Liver (tissue), 9 donors: Measurements from ENCODE around the gene ASIC4. TPM values are rescaled to one million over a fixed set of nuclear protein-coding genes. Genes with fewer than 3 reads are reported as not detected.

Source experiments
- DNase-seq: peaks from one replicate; pipeline ENCODE4 v3.0.0-alpha.2; 2017; ENCODE audit warnings: low spot score
- H3K27ac ChIP-seq, 2 donors: one replicate each; pipeline ENCODE4 v1.7.0; 2013; ENCODE audit warnings: inconsistent platforms in 2 of 2, low read length in 2 of 2, control low read depth in 1 of 2, low read depth in 1 of 2, mild to moderate bottlenecking in 1 of 2
- H3K27me3 ChIP-seq, 4 donors: one replicate each; pipeline versions ENCODE4 v1.6.1 to v1.7.0; 2013; ENCODE audit warnings: low read length in 3 of 4, inconsistent platforms in 1 of 4, mild to moderate bottlenecking in 1 of 4, moderate library complexity in 1 of 4; ENCODE audit not compliant: control insufficient read depth in 4 of 4, insufficient read depth in 4 of 4
- H3K36me3 ChIP-seq, 4 donors: one replicate each; pipeline versions ENCODE4 v1.6.1 to v1.7.0; 2013; ENCODE audit warnings: low read length in 3 of 4, mild to moderate bottlenecking in 3 of 4, low read depth in 1 of 4, moderate library complexity in 1 of 4; ENCODE audit not compliant: control insufficient read depth in 4 of 4, insufficient read depth in 3 of 4
- H3K4me1 ChIP-seq, 4 donors: one replicate each; pipeline versions ENCODE4 v1.6.1 to v1.7.0; 2013; ENCODE audit warnings: low read length in 3 of 4, mild to moderate bottlenecking in 3 of 4, moderate library complexity in 1 of 4; ENCODE audit not compliant: control insufficient read depth in 4 of 4, insufficient read depth in 4 of 4
- H3K4me3 ChIP-seq, 3 donors: one replicate each; pipeline versions ENCODE4 v1.6.1 to v1.7.0; 2013; ENCODE audit warnings: low read length in 3 of 3, control low read depth in 1 of 3, low read depth in 1 of 3, mild to moderate bottlenecking in 1 of 3
- H3K9ac ChIP-seq, 2 donors: one replicate each; pipeline ENCODE4 v1.7.0; 2013; ENCODE audit warnings: low read length in 2 of 2, mild to moderate bottlenecking in 2 of 2, moderate library complexity in 2 of 2, control low read depth in 1 of 2, low read depth in 1 of 2
- H3K9me3 ChIP-seq, 4 donors: one replicate each; pipeline versions ENCODE4 v1.6.1 to v1.7.0; 2013; ENCODE audit warnings: low read length in 3 of 4; ENCODE audit not compliant: control insufficient read depth in 4 of 4
- ATF3 ChIP-seq: IDR thresholded peaks from 2 replicates; pipeline ENCODE4 v1.6.1; 2016; ENCODE audit warnings: antibody characterized with exemption
- CTCF ChIP-seq: fragments of 150-350 bp; IDR thresholded peaks from 2 replicates; pipeline ENCODE4 v1.5.1; 2017; ENCODE audit warnings: improper control_type of control experiment, low read depth, low read length; ENCODE audit not compliant: missing input control
- EGR1 ChIP-seq, 2 donors: IDR thresholded peaks; 2 replicates each; pipeline ENCODE4 v1.6.1; 2016 to 2018; ENCODE audit warnings: antibody characterized with exemption in 2 of 2, low read depth in 2 of 2
- FOXA1 ChIP-seq: IDR thresholded peaks from 2 replicates; pipeline ENCODE4 v1.6.1; 2016; ENCODE audit warnings: antibody characterized with exemption
- FOXA2 ChIP-seq: IDR thresholded peaks from 2 replicates; pipeline ENCODE4 v1.6.1; 2016; ENCODE audit warnings: antibody characterized with exemption
- GABPA ChIP-seq, 2 donors: IDR thresholded peaks in 1 of 2; conservative IDR thresholded peaks in 1 of 2; 2 replicates each; pipeline ENCODE4 v1.6.1; 2016; ENCODE audit warnings: antibody characterized with exemption in 2 of 2, mild to moderate bottlenecking in 1 of 2, moderate library complexity in 1 of 2
- HNF4A ChIP-seq, 2 donors: conservative IDR thresholded peaks; 2 replicates each; pipeline ENCODE4 v1.6.1; 2016; ENCODE audit warnings: antibody characterized with exemption in 2 of 2, mild to moderate bottlenecking in 2 of 2
- HNF4G ChIP-seq: IDR thresholded peaks from 2 replicates; pipeline ENCODE4 v1.6.1; 2016; ENCODE audit warnings: antibody characterized with exemption
- JUND ChIP-seq, 2 donors: IDR thresholded peaks; 2 replicates each; pipeline ENCODE4 v1.6.1; 2016; ENCODE audit warnings: antibody characterized with exemption in 2 of 2
- MAX ChIP-seq: IDR thresholded peaks from 2 replicates; pipeline ENCODE4 v1.6.1; 2016; ENCODE audit warnings: antibody characterized with exemption
- NR2F2 ChIP-seq: IDR thresholded peaks from 2 replicates; pipeline ENCODE4 v1.6.1; 2016; ENCODE audit warnings: antibody characterized with exemption
- RAD21 ChIP-seq, 2 donors: IDR thresholded peaks; 2 replicates each; pipeline ENCODE4 v1.6.1; 2016; ENCODE audit warnings: antibody characterized with exemption in 2 of 2, mild to moderate bottlenecking in 2 of 2
- REST ChIP-seq: IDR thresholded peaks from 2 replicates; pipeline ENCODE4 v1.6.1; 2016; ENCODE audit warnings: antibody characterized with exemption, mild to moderate bottlenecking
- SP1 ChIP-seq: IDR thresholded peaks from 2 replicates; pipeline ENCODE4 v1.6.1; 2018; ENCODE audit warnings: antibody characterized with exemption, mild to moderate bottlenecking
- TAF1 ChIP-seq: conservative IDR thresholded peaks from 2 replicates; pipeline ENCODE4 v1.6.1; 2016; ENCODE audit warnings: antibody characterized with exemption, mild to moderate bottlenecking
- ZBTB33 ChIP-seq: IDR thresholded peaks from 2 replicates; pipeline ENCODE4 v1.6.1; 2016; ENCODE audit warnings: antibody characterized with exemption
- WGBS: extraction: QIAGEN DNeasy Blood & Tissue Kit; methylation state at CpG from one replicate; pipeline ENCODE4 v1.1.7; 2013; 5-methylcytosine and 5-hydroxymethylcytosine counted together
- polyA plus RNA-seq, 2 donors: library from polyadenylated mRNA; stranded (reverse) in 1 of 2; unstranded in 1 of 2; fragments of 200-250 nt in 1 of 2; fragments of >200 nt in 1 of 2; fragmentation: Nextera tagmentation in 1 of 2; extraction: Ambion mirVana in 1 of 2; gene quantifications; one replicate each; pipeline versions ENCODE4 v1.2.1 to v1.2.3, GENCODE V29; 2013 to 2015
- total RNA-seq, 2 donors: library from RNA; depleted of rRNA; stranded (reverse); fragments of >200 nt; gene quantifications; one replicate each; pipeline ENCODE4 v1.2.3, GENCODE V29; 2014
- donor health status: healthy.
- donor health status: healthy.
- donor health status: healthy.
- donor health status: healthy.
- donor health status: healthy.

ASIC4 gene
- total and polyA plus RNA-seq, 4 donors = 0.08 to 1.5 TPM; not detected in 2

GRCh38 chr2:219547621-219548020 is 33.3 kb downstream of the ASIC4 start:
- Histone ChIP-seq H3K4me1 (peaks cover 9 to 23% (median 14%) of the 10 kb centered on the region in 4 donors), H3K9ac (no peak overlapping the region), H3K27me3 (peaks cover 0 to 2% (median 0%) of the 10 kb centered on the region in 4 donors), H3K36me3 (no peaks in the 10 kb centered on the region), H3K4me3 (no peak overlapping the region), H3K9me3 (no peaks in the 10 kb centered on the region), H3K27ac (no peak overlapping the region)
- DNase-seq = no peak
- WGBS = 96% methylated on average over 26 of the region's 26 CpGs
- no peak for TF ChIP-seq RAD21 (IDR thresholded peaks at IDR 0.05)
- no peak for TF ChIP-seq NR2F2

- Histone ChIP-seq H3K36me3 (no peaks in the 10 kb centered on the region), H3K9me3 (no peaks in the 10 kb centered on the region), H3K9ac (no peak overlapping the region), H3K4me1 (peaks cover 11 to 23% (median 18%) of the 10 kb centered on the region in 4 donors), H3K27ac (no peak overlapping the region), H3K27me3 (peaks cover 0 to 7% (median 0%) of the 10 kb centered on the region in 4 donors), H3K4me3 (no peak overlapping the region)
- no peak for DNase-seq
- WGBS = 98% methylated on average over 18 of the region's 18 CpGs
- TF ChIP-seq MAX (no peak), FOXA1 (no peak), SP1 (no peak), JUND (IDR thresholded peaks at IDR 0.05) (no peak), CTCF (no peak), HNF4G (no peak), NR2F2 (no peak), GABPA (IDR thresholded peaks at IDR 0.05 in 1 of 2, conservative IDR thresholded peaks at IDR 0.05 in 1 of 2) (no peak), FOXA2 (no peak), RAD21 (IDR thresholded peaks at IDR 0.05) (no peak), REST (no peak), TAF1 (no peak), ATF3 (no peak)
Observed at GRCh38 chr2:219548990-219549389, 34.7 kb downstream of the ASIC4 start.

- H3K4me1 ChIP-seq = peaks cover 5 to 17% (median 12%) of the 10 kb centered on the region in 4 donors
- H3K9ac ChIP-seq = no peak overlapping the region
- no peak overlapping the region for H3K27ac ChIP-seq
- H3K27me3 ChIP-seq = peaks cover 0 to 7% (median 0%) of the 10 kb centered on the region in 4 donors
- no peaks in the 10 kb centered on the region for H3K36me3 ChIP-seq
- no peak for DNase-seq
- WGBS = 89% methylated on average over 9 of the region's 9 CpGs
- H3K9me3 ChIP-seq = no peaks in the 10 kb centered on the region
- TF ChIP-seq HNF4A (conservative IDR thresholded peaks at IDR 0.05) = no peak
- TF ChIP-seq EGR1 (IDR thresholded peaks at IDR 0.05; ENCODE audit: low read depth in 2 of 2) = no peak
- TF ChIP-seq FOXA2 = no peak
- TF ChIP-seq ZBTB33 = no peak
- no peak for TF ChIP-seq REST
- no peak overlapping the region for H3K4me3 ChIP-seq
Observed at GRCh38 chr2:219549619-219550018, 35.3 kb downstream of the ASIC4 start.
